ENCODE data around the gene GET4. TPM values are rescaled to one million over a fixed set of nuclear protein-coding genes. Genes with fewer than 3 reads are reported as not detected.
A peak's percentile ranks its signal among the peaks of the same experiment; 100 is the strongest.

Gene GET4
- total RNA-seq, 1 experiment from 2014 or later, result 44.8 TPM

DNA sequence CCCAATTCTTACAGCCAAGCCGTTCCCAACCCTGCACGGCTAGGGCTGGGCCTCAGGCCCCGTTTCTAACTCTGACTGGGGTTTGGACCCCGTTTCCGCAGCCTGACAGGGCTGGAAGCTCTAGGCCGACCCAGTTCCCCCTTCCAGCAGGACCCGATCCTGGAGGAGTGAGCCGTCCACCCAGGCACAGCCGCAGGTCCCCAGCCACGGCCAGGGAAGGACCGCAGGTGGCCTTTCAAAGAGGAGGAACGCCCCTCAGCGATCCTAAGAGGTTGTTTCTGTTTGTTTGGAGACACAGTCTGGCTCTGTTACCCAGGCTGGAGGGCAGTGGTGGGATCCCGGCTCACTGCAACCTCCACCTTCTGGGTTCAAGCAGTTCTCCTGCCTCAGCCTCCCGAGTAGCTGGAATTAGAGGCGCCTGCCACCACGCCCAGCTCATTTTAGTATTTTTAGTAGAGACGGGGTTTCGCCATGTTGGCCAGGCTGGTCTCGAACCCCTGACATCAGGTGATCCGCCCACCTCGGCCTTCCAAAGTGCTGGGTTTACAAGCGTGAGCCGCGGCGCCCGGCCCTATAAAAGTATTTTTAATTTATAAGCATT lies 778 bp upstream of the GET4 start:
- H3K4me3 ChIP-seq (replicated peaks in 1 of 2; ENCODE audit: low read depth in 1 of 2, low read length in 2 of 2), result peak overlapping the region; percentile 32 to 44
- H3K4me2 ChIP-seq (ENCODE audit: low read length), result peak overlapping the region; percentile 70
- H3K36me3 ChIP-seq (ENCODE audit: control insufficient read depth in 1 of 2, insufficient read depth in 2 of 2, low read length in 2 of 2), result peaks cover 10 to 19% of the 10 kb centered on the region in 2 experiments; a peak in 3 of 4 replicates
- no peaks in the 10 kb centered on the region for H3K9me2 ChIP-seq (ENCODE audit: insufficient read depth)
- H3K9me3 ChIP-seq (ENCODE audit: control insufficient read depth in 1 of 2, insufficient read depth in 1 of 2, low read depth in 1 of 2, low read length in 2 of 2), result no peaks in the 10 kb centered on the region
- no peak overlapping the region for H2AFZ ChIP-seq (ENCODE audit: low read depth, low read length, poor library complexity, severe bottlenecking)
- H3K27ac ChIP-seq (ENCODE audit: low read depth, low read length), result peak overlapping the region; percentile 49
- DNase-seq (ENCODE audit: low read depth, low spot score) (no peak), ATAC-seq (no peak)
- peaks cover 11 to 26% of the 10 kb centered on the region in 2 experiments for H3K4me1 ChIP-seq (ENCODE audit: control insufficient read depth in 1 of 2, insufficient read depth in 2 of 2, low read length in 2 of 2)
- H3K9ac ChIP-seq (ENCODE audit: low read length), result peak overlapping the region; percentile 64
- TF ChIP-seq, protein P1, sequence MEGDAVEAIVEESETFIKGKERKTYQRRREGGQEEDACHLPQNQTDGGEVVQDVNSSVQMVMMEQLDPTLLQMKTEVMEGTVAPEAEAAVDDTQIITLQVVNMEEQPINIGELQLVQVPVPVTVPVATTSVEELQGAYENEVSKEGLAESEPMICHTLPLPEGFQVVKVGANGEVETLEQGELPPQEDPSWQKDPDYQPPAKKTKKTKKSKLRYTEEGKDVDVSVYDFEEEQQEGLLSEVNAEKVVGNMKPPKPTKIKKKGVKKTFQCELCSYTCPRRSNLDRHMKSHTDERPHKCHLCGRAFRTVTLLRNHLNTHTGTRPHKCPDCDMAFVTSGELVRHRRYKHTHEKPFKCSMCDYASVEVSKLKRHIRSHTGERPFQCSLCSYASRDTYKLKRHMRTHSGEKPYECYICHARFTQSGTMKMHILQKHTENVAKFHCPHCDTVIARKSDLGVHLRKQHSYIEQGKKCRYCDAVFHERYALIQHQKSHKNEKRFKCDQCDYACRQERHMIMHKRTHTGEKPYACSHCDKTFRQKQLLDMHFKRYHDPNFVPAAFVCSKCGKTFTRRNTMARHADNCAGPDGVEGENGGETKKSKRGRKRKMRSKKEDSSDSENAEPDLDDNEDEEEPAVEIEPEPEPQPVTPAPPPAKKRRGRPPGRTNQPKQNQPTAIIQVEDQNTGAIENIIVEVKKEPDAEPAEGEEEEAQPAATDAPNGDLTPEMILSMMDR (IDR thresholded peaks at IDR 0.05 in 2 of 3, conservative IDR thresholded peaks at IDR 0.05 in 1 of 3; ENCODE audit: borderline replicate concordance in 1 of 3, insufficient read depth in 1 of 3, low read depth in 2 of 3, low read length in 2 of 3), result no peak
- TF ChIP-seq, protein P2, sequence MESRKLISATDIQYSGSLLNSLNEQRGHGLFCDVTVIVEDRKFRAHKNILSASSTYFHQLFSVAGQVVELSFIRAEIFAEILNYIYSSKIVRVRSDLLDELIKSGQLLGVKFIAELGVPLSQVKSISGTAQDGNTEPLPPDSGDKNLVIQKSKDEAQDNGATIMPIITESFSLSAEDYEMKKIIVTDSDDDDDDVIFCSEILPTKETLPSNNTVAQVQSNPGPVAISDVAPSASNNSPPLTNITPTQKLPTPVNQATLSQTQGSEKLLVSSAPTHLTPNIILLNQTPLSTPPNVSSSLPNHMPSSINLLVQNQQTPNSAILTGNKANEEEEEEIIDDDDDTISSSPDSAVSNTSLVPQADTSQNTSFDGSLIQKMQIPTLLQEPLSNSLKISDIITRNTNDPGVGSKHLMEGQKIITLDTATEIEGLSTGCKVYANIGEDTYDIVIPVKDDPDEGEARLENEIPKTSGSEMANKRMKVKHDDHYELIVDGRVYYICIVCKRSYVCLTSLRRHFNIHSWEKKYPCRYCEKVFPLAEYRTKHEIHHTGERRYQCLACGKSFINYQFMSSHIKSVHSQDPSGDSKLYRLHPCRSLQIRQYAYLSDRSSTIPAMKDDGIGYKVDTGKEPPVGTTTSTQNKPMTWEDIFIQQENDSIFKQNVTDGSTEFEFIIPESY (IDR thresholded peaks at IDR 0.05; ENCODE audit: extremely low read depth, insufficient replicate concordance, low read length), result no peak
- TF ChIP-seq, protein P3, sequence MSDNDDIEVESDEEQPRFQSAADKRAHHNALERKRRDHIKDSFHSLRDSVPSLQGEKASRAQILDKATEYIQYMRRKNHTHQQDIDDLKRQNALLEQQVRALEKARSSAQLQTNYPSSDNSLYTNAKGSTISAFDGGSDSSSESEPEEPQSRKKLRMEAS (IDR thresholded peaks at IDR 0.05), result no peak
- TF ChIP-seq JUND (IDR thresholded peaks at IDR 0.05) (no peak), REST (IDR thresholded peaks at IDR 0.05; ENCODE audit: low read depth) (no peak), SP1 (IDR thresholded peaks at IDR 0.05; ENCODE audit: low read depth) (no peak), CEBPB (IDR thresholded peaks at IDR 0.05; ENCODE audit: low read depth) (no peak), EZH2 (IDR thresholded peaks at IDR 0.05) (no peak), EZH2phosphoT487 (IDR thresholded peaks at IDR 0.05; ENCODE audit: borderline replicate concordance) (no peak), POLR2AphosphoS5 (IDR thresholded peaks at IDR 0.05; ENCODE audit: low read depth, low read length) (no peak), ELF1 (IDR thresholded peaks at IDR 0.05; ENCODE audit: borderline replicate concordance, low read depth) (no peak), RAD21 (IDR thresholded peaks at IDR 0.05; ENCODE audit: low read depth) (no peak)
- TF ChIP-seq, protein P4, sequence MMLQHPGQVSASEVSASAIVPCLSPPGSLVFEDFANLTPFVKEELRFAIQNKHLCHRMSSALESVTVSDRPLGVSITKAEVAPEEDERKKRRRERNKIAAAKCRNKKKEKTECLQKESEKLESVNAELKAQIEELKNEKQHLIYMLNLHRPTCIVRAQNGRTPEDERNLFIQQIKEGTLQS (IDR thresholded peaks at IDR 0.05), result no peak
- TSS peak; percentile 86 for BruUV-seq (replicated peaks)
- ChIA-PET RAD21 (ENCODE audit: low non-redundant PET in 1 of 2, low total read pairs in 2 of 2, uncharacterized antibody in 2 of 2, unreplicated experiment in 2 of 2) (no interaction called here), CTCF (interaction anchor here (0.9 kb wide), 1 partner anchor 89 kb away, joined by 4 read pairs; no protein-coding TSS in a partner anchor), POLR2A (no interaction called here)
- intact Hi-C loops (cut with micrococcal nuclease), result no loop called here
- no peaks in the 10 kb centered on the region for H3K27me3 ChIP-seq (ENCODE audit: insufficient read depth, low read length)
- no peaks in the 10 kb centered on the region; the same call in 1 of the 2 replicates for H4K20me1 ChIP-seq (ENCODE audit: insufficient read depth)
- H3K79me2 ChIP-seq (ENCODE audit: insufficient read depth, low read length), result peaks cover 38% of the 10 kb centered on the region
